NCI-H2107 (cell line): ENCODE results near the gene ASB6.

ENCODE experiments used
- DNase-seq: peaks from one replicate; lab custom pipeline; 2025; lab: John Stamatoyannopoulos, UW

ASB6 gene

GRCh38 chr9:129626079-129626624 is 15.8 kb downstream of the ASB6 start, which contains the start of gene NTMT1:
Gene NTMT1, plus strand, starts transcription at chr9:129626163. Its CDS starts 6,541 bp downstream, at chr9:129632704.
- peak; percentile 54 for DNase-seq

GRCh38 chr9:129624947-129625346 is 17.0 kb downstream of the ASB6 start:
- DNase-seq, result no peak

GRCh38 chr9:129624168-129624759 is 17.7 kb downstream of the ASB6 start:
- DNase-seq, result no peak

GRCh38 chr9:129623331-129623730 is 18.6 kb downstream of the ASB6 start:
- no peak for DNase-seq

GRCh38 chr9:129620669-129621295 is 21.2 kb downstream of the ASB6 start, which contains the start of gene C9orf50:
Gene C9orf50, minus strand, starts transcription at chr9:129621101. Its CDS starts 527 bp downstream, at chr9:129620574.
- peak; percentile 41 for DNase-seq

GRCh38 chr9:129619787-129620668 is 21.9 kb downstream of the ASB6 start:
- DNase-seq, result no peak

- no peak for DNase-seq
Measured at GRCh38 chr9:129617167-129617566, 24.8 kb downstream of the ASB6 start.

GRCh38 chr9:129615407-129616285 is 26.3 kb downstream of the ASB6 start:
- DNase-seq, result no peak

- no peak for DNase-seq
Measured at GRCh38 chr9:129614932-129615331, 27.0 kb downstream of the ASB6 start.

- no peak for DNase-seq
Measured at GRCh38 chr9:129613520-129614175, 28.3 kb downstream of the ASB6 start.

GRCh38 chr9:129612815-129613519 is 29.0 kb downstream of the ASB6 start:
- DNase-seq, result no peak

- no peak for DNase-seq
Measured at GRCh38 chr9:129612123-129612522, 29.8 kb downstream of the ASB6 start.

GRCh38 chr9:129611307-129611800 is 30.6 kb downstream of the ASB6 start:
- DNase-seq, result no peak

GRCh38 chr9:129610473-129611306 is 31.3 kb downstream of the ASB6 start:
- no peak for DNase-seq

- no peak for DNase-seq
Measured at GRCh38 chr9:129610213-129610472, 31.8 kb downstream of the ASB6 start.

GRCh38 chr9:129609486-129610212 is 32.3 kb downstream of the ASB6 start:
- DNase-seq, result no peak

GRCh38 chr9:129608561-129609481 is 33.1 kb downstream of the ASB6 start:
- no peak for DNase-seq

GRCh38 chr9:129607027-129607387 is 34.9 kb downstream of the ASB6 start:
- no peak for DNase-seq
